GM12865 (cell line): Measurements from ENCODE around the gene ZNF646.

Source experiments
- DNase-seq: peaks from one replicate; pipeline ENCODE4 v3.0.0; 2010; ENCODE audit warnings: low read depth
- H3K4me3 ChIP-seq: 2 replicates; pipeline ENCODE4 v1.5.1; 2011; ENCODE audit warnings: mild to moderate bottlenecking, low read depth, low read length, control low read depth
- CTCF ChIP-seq: IDR thresholded peaks from 2 replicates; pipeline ENCODE4 v1.5.1; 2011; ENCODE audit warnings: low read length, control low read depth, low read depth, inconsistent platforms; ENCODE audit not compliant: insufficient read depth; ENCODE audit errors: missing control alignments

Gene ZNF646

GRCh38 chr16:31076319-31076718 lies 2.1 kb downstream of the ZNF646 start:
- no peak for DNase-seq
- H3K4me3 ChIP-seq = no peak overlapping the region
- no peak for TF ChIP-seq CTCF

- no peak for DNase-seq
- H3K4me3 ChIP-seq = no peak overlapping the region
- no peak for TF ChIP-seq CTCF
Measured at GRCh38 chr16:31077024-31077423, 2.8 kb downstream of the ZNF646 start.

GRCh38 chr16:31077592-31078396 lies 3.6 kb downstream of the ZNF646 start:
- DNase-seq = no peak
- H3K4me3 ChIP-seq = no peak overlapping the region
- no peak for TF ChIP-seq CTCF

GRCh38 chr16:31078597-31079341 lies 4.5 kb downstream of the ZNF646 start:
- DNase-seq = no peak
- no peak overlapping the region for H3K4me3 ChIP-seq
- no peak for TF ChIP-seq CTCF

DNA sequence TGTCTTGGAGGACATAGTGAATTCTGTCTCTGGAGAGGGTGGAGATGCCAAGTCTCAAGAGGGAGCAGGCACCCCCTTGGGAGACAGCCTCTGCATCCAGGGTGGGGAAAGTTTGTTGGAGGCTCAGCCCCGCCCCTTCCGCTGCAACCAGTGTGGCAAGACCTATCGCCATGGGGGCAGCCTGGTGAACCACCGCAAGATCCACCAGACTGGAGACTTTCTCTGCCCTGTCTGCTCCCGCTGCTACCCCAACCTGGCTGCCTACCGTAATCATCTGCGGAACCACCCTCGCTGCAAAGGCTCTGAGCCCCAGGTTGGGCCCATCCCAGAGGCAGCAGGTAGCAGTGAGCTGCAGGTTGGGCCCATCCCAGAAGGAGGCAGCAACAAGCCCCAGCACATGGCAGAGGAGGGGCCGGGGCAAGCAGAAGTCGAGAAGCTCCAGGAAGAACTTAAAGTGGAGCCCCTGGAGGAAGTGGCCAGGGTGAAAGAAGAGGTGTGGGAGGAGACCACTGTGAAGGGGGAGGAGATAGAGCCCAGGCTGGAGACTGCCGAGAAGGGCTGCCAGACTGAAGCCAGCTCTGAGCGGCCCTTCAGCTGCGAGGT lies 5.2 kb downstream of the ZNF646 start:
- H3K4me3 ChIP-seq = no peak overlapping the region
- no peak for TF ChIP-seq CTCF
- no peak for DNase-seq

DNA sequence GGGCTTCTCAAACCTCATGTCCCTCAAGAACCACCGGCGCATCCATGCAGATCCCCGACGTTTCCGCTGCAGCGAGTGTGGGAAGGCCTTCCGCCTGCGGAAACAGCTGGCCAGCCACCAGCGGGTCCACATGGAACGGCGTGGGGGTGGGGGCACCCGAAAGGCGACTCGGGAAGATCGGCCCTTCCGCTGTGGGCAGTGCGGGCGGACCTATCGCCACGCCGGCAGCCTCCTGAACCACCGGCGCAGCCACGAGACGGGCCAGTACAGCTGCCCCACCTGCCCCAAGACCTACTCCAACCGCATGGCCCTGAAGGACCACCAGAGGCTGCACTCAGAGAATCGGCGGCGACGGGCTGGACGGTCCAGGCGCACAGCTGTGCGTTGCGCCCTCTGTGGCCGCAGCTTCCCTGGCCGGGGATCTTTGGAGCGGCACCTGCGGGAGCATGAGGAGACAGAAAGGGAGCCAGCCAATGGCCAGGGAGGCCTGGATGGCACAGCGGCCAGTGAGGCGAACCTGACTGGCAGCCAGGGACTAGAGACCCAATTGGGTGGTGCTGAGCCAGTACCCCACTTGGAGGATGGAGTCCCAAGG lies 5.9 kb downstream of the ZNF646 start:
- TF ChIP-seq CTCF = no peak
- DNase-seq = no peak

More for the DNA sequence above, 5.9 kb downstream of the ZNF646 start:
- H3K4me3 ChIP-seq = no peak overlapping the region
